HepG2 (cell line): ENCODE data around the gene SLC25A25. TPM values are rescaled to one million over a fixed set of nuclear protein-coding genes. Genes with fewer than 3 reads are reported as not detected.

Experiments
- AKAP8 ChIP-seq: sonication (generic); formaldehyde crosslinking; IDR thresholded peaks from 2 replicates; pipeline ENCODE4 v1.5.1; 2020; ENCODE audit warnings: mild to moderate bottlenecking, missing genetic modification reagents
- EEA1 ChIP-seq: sonication (generic); formaldehyde crosslinking; IDR thresholded peaks from 2 replicates; pipeline ENCODE4 v1.5.1; 2020; ENCODE audit warnings: mild to moderate bottlenecking, missing genetic modification reagents, borderline replicate concordance
- EZH2 ChIP-seq: conservative IDR thresholded peaks from 2 replicates; pipeline ENCODE4 v1.6.1; 2012; ENCODE audit warnings: mild to moderate bottlenecking, low read depth, low read length, moderate library complexity
- GFI1 ChIP-seq: sonication (generic); formaldehyde crosslinking; IDR thresholded peaks from 2 replicates; pipeline ENCODE4 v1.5.0; 2020; ENCODE audit warnings: missing genetic modification reagents, mild to moderate bottlenecking, borderline replicate concordance
- MED1 ChIP-seq: sonication (generic); formaldehyde crosslinking; IDR thresholded peaks from 2 replicates; pipeline ENCODE4 v1.4.0; 2020; ENCODE audit warnings: missing genetic modification reagents
- SOX13 ChIP-seq, 3 experiments: fragments of 450-650 bp in 1 of 3; sonication (generic) in 1 of 3; formaldehyde crosslinking in 1 of 3; IDR thresholded peaks in 2 of 3; conservative IDR thresholded peaks in 1 of 3; 2 replicates each; pipeline versions ENCODE4 v1.5.0 to v1.6.1; 2016 to 2020; ENCODE audit warnings: antibody characterized with exemption in 1 of 3, mild to moderate bottlenecking in 1 of 3, missing compliant biosample characterization in 1 of 3, missing genetic modification reagents in 1 of 3, moderate library complexity in 1 of 3
- SRF ChIP-seq: IDR thresholded peaks from 2 replicates; pipeline ENCODE4 v1.6.1; 2011; ENCODE audit warnings: mild to moderate bottlenecking, low read depth, low read length, moderate library complexity
- ZBTB7B ChIP-seq: sonication (generic); formaldehyde crosslinking; IDR thresholded peaks from 2 replicates; pipeline ENCODE4 v1.4.0; 2020; ENCODE audit warnings: missing genetic modification reagents
- ZFYVE20 ChIP-seq: sonication (generic); formaldehyde crosslinking; IDR thresholded peaks from 2 replicates; pipeline ENCODE4 v1.8.0; 2023; ENCODE audit warnings: low read depth, mild to moderate bottlenecking, moderate library complexity, missing genetic modification reagents, borderline replicate concordance
- ZNF33A ChIP-seq: sonication (generic); formaldehyde crosslinking; IDR thresholded peaks from 2 replicates; pipeline ENCODE4 v1.5.1; 2020; ENCODE audit warnings: missing genetic modification reagents, mild to moderate bottlenecking, moderate library complexity, borderline replicate concordance
- polyA plus RNA-seq, 8 experiments: library from polyadenylated mRNA; depleted of rRNA in 3 of 8; stranded (reverse) in 7 of 8; unstranded in 1 of 8; fragments of >200 nt; fragmentation: Illumina TruSeq in 4 of 8; extraction: Trizol in 4 of 8; gene quantifications; 2 replicates each; pipeline versions ENCODE4 v1.2.1 to v1.2.3, GENCODE V29; 2011 to 2016; ENCODE audit warnings: low read depth in 4 of 8, missing spikeins in 1 of 8, mixed read lengths in 1 of 8; ENCODE audit not compliant: insufficient read depth in 1 of 8
- total RNA-seq, 5 experiments: library from RNA; depleted of rRNA; stranded (reverse); fragments of >200 nt; fragmentation: Illumina TruSeq; extraction: Trizol; gene quantifications; 2 replicates each; pipeline ENCODE4 v1.2.3, GENCODE V29; 2016; ENCODE audit warnings: low read depth in 1 of 5
- TF ChIP-seq, protein P1 (sequence below): sonication (generic); formaldehyde crosslinking; IDR thresholded peaks from 2 replicates; pipeline ENCODE4 v1.8.0; 2022; ENCODE audit warnings: missing genetic modification reagents, mild to moderate bottlenecking, inconsistent platforms, borderline replicate concordance
- TF ChIP-seq, protein P2 (sequence below): sonication (generic); formaldehyde crosslinking; IDR thresholded peaks from 2 replicates; pipeline ENCODE4 v1.4.0; 2020; ENCODE audit warnings: mild to moderate bottlenecking, low read depth, missing genetic modification reagents
- TF ChIP-seq, protein P3 (sequence below): sonication (generic); formaldehyde crosslinking; IDR thresholded peaks from 2 replicates; pipeline ENCODE4 v1.5.0; 2020; ENCODE audit warnings: mild to moderate bottlenecking, missing genetic modification reagents
- TF ChIP-seq, protein P4 (sequence below): sonication (generic); formaldehyde crosslinking; IDR thresholded peaks from 2 replicates; pipeline ENCODE4 v1.8.1; 2022; ENCODE audit warnings: low read depth, mild to moderate bottlenecking, missing genetic modification reagents
- TF ChIP-seq, protein P5 (sequence below): sonication (generic); formaldehyde crosslinking; IDR thresholded peaks from 2 replicates; pipeline ENCODE4 v1.4.0; 2020; ENCODE audit warnings: missing genetic modification reagents, borderline replicate concordance
- TF ChIP-seq, protein P6 (sequence below): sonication (generic); formaldehyde crosslinking; IDR thresholded peaks from 2 replicates; pipeline ENCODE4 v1.5.0; 2020; ENCODE audit warnings: mild to moderate bottlenecking, missing genetic modification reagents

Gene SLC25A25
- total and polyA plus RNA-seq, 2 of the 13 experiments (the other 11 are each of a cell fraction or from before 2014, with no cell fraction given), result 10.5 to 24.8 TPM

DNA sequence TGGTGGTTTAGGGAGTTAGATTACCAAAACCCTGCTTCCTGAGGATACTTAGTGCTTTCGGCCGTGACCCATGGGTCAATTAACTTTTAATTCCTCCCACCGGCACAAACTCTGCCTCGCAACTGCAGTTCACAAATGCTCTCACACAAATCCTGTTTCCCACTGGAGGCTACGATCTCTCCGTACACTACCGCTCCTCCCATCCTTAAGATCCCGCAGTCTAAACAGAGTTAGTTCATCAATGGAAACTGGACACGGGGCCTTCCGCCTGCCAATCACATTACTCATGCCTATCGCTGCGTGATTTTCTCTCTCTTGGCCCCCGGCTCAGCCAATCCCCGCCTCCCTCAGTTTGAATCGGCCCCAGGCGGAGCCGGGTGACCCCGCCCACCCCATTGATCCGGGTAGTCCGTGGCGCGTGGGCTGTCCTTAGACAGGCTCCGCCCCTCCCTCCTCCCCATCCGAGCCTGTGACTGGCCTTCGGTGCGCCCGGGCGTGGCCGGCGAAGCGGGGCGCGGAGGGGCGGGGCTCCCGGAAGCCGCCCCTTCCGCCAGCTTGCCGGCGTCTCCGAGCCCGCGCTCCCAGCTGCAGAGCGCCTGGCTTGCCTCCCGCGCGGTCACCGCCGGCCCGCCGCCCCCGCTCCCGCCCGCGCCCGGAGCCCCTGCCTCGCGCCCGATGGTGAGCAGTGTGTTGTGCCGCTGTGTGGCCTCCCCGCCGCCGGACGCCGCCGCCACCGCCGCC lies at the start of gene SLC25A25 (continued):
- TF ChIP-seq, protein P1, sequence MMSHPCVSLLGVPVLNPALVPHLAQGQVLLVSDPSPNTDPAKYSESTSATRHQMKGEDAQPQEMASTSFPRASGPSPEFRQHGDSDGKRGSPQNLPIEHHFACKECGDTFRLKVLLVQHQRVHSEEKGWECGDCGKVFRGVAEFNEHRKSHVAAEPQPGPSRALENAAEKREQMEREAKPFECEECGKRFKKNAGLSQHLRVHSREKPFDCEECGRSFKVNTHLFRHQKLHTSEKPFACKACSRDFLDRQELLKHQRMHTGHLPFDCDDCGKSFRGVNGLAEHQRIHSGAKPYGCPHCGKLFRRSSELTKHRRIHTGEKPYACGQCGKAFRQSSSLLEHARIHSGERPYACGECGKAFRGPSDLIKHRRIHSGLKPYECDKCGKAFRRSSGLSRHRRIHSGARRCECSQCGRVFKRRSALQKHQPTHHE (CRISPR knock-in tag), result no peak
- TF ChIP-seq ZNF33A (no peak), MED1 (CRISPR knock-in tag) (peak; percentile 25; the same call in 1 of the 2 replicates), GFI1 (0 out of 2 replicates have a peak, but pooled peaks have one; percentile 21), EEA1 (CRISPR knock-in tag) (no peak), ZFYVE20 (CRISPR knock-in tag) (no peak), EZH2 (no peak), SOX13 (IDR thresholded peaks at IDR 0.05) (no peak), SOX13 (CRISPR knock-in tag; conservative IDR thresholded peaks at IDR 0.05 in 1 of 2, IDR thresholded peaks at IDR 0.05 in 1 of 2) (no peak), SRF (no peak), ZBTB7B (CRISPR knock-in tag) (no peak), AKAP8 (CRISPR knock-in tag) (no peak)
- TF ChIP-seq, protein P2, sequence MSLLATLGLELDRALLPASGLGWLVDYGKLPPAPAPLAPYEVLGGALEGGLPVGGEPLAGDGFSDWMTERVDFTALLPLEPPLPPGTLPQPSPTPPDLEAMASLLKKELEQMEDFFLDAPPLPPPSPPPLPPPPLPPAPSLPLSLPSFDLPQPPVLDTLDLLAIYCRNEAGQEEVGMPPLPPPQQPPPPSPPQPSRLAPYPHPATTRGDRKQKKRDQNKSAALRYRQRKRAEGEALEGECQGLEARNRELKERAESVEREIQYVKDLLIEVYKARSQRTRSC (CRISPR knock-in tag), result no peak
- TF ChIP-seq, protein P3, sequence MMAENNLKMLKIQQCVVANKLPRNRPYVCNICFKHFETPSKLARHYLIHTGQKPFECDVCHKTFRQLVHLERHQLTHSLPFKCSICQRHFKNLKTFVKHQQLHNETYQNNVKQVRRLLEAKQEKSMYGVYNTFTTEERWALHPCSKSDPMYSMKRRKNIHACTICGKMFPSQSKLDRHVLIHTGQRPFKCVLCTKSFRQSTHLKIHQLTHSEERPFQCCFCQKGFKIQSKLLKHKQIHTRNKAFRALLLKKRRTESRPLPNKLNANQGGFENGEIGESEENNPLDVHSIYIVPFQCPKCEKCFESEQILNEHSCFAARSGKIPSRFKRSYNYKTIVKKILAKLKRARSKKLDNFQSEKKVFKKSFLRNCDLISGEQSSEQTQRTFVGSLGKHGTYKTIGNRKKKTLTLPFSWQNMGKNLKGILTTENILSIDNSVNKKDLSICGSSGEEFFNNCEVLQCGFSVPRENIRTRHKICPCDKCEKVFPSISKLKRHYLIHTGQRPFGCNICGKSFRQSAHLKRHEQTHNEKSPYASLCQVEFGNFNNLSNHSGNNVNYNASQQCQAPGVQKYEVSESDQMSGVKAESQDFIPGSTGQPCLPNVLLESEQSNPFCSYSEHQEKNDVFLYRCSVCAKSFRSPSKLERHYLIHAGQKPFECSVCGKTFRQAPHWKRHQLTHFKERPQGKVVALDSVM, result no peak
- TF ChIP-seq, protein P4, sequence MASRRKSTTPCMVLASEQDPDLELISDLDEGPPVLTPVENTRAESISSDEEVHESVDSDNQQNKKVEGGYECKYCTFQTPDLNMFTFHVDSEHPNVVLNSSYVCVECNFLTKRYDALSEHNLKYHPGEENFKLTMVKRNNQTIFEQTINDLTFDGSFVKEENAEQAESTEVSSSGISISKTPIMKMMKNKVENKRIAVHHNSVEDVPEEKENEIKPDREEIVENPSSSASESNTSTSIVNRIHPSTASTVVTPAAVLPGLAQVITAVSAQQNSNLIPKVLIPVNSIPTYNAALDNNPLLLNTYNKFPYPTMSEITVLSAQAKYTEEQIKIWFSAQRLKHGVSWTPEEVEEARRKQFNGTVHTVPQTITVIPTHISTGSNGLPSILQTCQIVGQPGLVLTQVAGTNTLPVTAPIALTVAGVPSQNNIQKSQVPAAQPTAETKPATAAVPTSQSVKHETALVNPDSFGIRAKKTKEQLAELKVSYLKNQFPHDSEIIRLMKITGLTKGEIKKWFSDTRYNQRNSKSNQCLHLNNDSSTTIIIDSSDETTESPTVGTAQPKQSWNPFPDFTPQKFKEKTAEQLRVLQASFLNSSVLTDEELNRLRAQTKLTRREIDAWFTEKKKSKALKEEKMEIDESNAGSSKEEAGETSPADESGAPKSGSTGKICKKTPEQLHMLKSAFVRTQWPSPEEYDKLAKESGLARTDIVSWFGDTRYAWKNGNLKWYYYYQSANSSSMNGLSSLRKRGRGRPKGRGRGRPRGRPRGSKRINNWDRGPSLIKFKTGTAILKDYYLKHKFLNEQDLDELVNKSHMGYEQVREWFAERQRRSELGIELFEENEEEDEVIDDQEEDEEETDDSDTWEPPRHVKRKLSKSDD (CRISPR knock-in tag), result no peak
- TF ChIP-seq, protein P5, sequence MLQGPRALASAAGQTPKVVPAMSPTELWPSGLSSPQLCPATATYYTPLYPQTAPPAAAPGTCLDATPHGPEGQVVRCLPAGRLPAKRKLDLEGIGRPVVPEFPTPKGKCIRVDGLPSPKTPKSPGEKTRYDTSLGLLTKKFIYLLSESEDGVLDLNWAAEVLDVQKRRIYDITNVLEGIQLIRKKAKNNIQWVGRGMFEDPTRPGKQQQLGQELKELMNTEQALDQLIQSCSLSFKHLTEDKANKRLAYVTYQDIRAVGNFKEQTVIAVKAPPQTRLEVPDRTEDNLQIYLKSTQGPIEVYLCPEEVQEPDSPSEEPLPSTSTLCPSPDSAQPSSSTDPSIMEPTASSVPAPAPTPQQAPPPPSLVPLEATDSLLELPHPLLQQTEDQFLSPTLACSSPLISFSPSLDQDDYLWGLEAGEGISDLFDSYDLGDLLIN (CRISPR knock-in tag), result no peak
- TF ChIP-seq, protein P6, sequence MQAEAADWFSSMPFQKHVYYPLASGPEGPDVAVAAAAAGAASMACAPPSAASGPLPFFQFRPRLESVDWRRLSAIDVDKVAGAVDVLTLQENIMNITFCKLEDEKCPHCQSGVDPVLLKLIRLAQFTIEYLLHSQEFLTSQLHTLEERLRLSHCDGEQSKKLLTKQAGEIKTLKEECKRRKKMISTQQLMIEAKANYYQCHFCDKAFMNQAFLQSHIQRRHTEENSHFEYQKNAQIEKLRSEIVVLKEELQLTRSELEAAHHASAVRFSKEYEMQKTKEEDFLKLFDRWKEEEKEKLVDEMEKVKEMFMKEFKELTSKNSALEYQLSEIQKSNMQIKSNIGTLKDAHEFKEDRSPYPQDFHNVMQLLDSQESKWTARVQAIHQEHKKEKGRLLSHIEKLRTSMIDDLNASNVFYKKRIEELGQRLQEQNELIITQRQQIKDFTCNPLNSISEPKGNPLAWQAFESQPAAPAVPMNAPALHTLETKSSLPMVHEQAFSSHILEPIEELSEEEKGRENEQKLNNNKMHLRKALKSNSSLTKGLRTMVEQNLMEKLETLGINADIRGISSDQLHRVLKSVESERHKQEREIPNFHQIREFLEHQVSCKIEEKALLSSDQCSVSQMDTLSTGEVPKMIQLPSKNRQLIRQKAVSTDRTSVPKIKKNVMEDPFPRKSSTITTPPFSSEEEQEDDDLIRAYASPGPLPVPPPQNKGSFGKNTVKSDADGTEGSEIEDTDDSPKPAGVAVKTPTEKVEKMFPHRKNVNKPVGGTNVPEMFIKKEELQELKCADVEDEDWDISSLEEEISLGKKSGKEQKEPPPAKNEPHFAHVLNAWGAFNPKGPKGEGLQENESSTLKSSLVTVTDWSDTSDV (CRISPR knock-in tag), result 0 out of 2 replicates have a peak, but pooled peaks have one; percentile 33
